ENCODE results near the gene KRTAP3-3. TPM values are rescaled to one million over a fixed set of nuclear protein-coding genes. Genes with fewer than 3 reads are reported as not detected.

KRTAP3-3 gene
- total and polyA plus RNA-seq, 2 of the 4 experiments (the other 2 are of a cell fraction) = not detected

DNA sequence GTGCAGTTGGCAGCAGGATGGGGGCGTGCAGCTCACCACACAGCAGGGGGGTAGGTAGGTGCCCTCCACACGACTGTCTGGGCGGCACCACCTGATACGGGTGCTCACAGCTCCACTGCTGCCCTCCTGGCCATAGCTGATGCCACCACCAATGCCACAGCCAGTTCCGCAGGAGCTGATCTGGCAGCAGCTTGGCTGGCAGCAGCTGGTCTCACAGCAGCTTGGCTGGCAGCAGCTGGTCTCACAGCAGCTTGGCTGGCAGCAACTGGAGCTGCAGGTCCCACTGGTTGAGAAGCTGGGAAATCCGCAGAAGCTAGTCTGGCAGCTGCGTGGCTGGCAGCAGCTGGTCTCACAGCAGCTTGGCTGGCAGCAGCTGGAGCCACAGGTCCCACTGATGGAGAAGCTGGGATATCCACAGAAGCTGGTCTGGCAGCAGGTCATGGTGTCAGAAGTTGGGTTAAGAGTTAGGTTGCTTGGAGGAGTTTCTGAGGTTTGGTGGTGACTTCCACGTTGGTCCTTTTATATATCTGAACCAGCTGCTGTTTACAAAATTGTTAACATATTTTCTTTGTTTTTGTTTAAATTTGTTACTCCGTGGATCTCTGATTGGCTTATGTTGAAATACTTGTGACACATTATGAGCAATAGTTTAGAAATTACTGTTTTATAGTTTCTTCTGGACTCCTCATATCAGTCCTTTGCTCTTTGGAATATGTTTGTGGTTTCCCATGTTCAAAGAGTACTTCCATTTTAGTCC lies 32.9 kb upstream of the KRTAP3-3 start, which contains the start of gene KRTAP1-5:
KRTAP1-5 (minus strand) TSS at position 494 of the 757 bp plus-strand sequence; CDS start at position 441, 53 bp downstream.
- peak within 1 kb of the TSS; percentile 60 for H2BK120ac ChIP-seq (ENCODE audit: low read depth, low read length)
- DNase-seq (peak; percentile 91), ATAC-seq (ENCODE audit: low read depth) (peak; percentile 93)
- peak within 1 kb of the TSS in 1 of 2 experiments; percentile 74; a peak in 2 of 4 replicates for H4K8ac ChIP-seq (ENCODE audit: low read depth in 2 of 2, low read length in 2 of 2)
- intact Hi-C loops (cut with micrococcal nuclease) (no loop called here), dilution Hi-C loops (cut with HindIII; ENCODE audit: low sequenced_read_pairs, unreplicated experiment) (no loop called here), in situ Hi-C loops (cut with MboI; ENCODE audit: low sequenced_read_pairs) (no loop called here)
- peak within 1 kb of the TSS; percentile 40 for H2AFZ ChIP-seq (replicated peaks; ENCODE audit: low read length, poor library complexity)
- H3K4ac ChIP-seq (ENCODE audit: low read depth, low read length) = peak within 1 kb of the TSS; percentile 75
- peaks cover 7% of the 10 kb centered on the region for H3K9me1 ChIP-seq (ENCODE audit: insufficient read depth, low read length)
- peak within 1 kb of the TSS; percentile 89 for H4K91ac ChIP-seq (ENCODE audit: insufficient read depth, low read depth, low read length)
- no peaks in the 10 kb centered on the region for H3K79me1 ChIP-seq (ENCODE audit: low read depth in 1 of 2, low read length in 2 of 2)
- no peaks in the 10 kb centered on the region for H3K9me3 ChIP-seq (ENCODE audit: control insufficient read depth, insufficient read depth, low read length)
- 100% methylated on average over 2 of the region's 9 CpGs; no CpG with 5 or more reads in 1 of the 2 experiments for WGBS, 2 experiments (ENCODE audit: extremely low coverage in 2 of 2, insufficient read length in 1 of 2)
- no peaks in the 10 kb centered on the region for H3K27me3 ChIP-seq (ENCODE audit: control insufficient read depth, insufficient read depth, low read length)
- TSS peak; percentile 94 for BruUV-seq (replicated peaks)
- H3K4me3 ChIP-seq (ENCODE audit: insufficient read depth, low read depth, low read length) = no peak within 1 kb of the TSS
- POLR2A ChIA-PET (ENCODE audit: unreplicated experiment) = interaction anchor here (0.6 to 1.2 kb wide), 3 partner anchors 12 to 1074 kb away, joined by 3 to 8 read pairs (median 3); no protein-coding TSS in a partner anchor
- peak within 1 kb of the TSS; percentile 91 for H3K18ac ChIP-seq (ENCODE audit: low read depth, low read length)
- H2AK9ac ChIP-seq (replicated peaks; ENCODE audit: low read depth, low read length, poor library complexity) = peak within 1 kb of the TSS; percentile 33
- H3K14ac ChIP-seq (replicated peaks; ENCODE audit: low read depth, low read length) = peak within 1 kb of the TSS; percentile 73
- peaks cover 13% of the 10 kb centered on the region for H3K4me1 ChIP-seq (ENCODE audit: control insufficient read depth, insufficient read depth, low read length)
- peak within 1 kb of the TSS; percentile 29 for H3K4me2 ChIP-seq (ENCODE audit: low read depth, low read length)
- H2BK20ac ChIP-seq (ENCODE audit: low read depth, low read length) = peak within 1 kb of the TSS; percentile 57; the same call in 1 of the 2 replicates
- no peak within 1 kb of the TSS for H3K23ac ChIP-seq (ENCODE audit: low read depth, low read length)
- no peaks in the 10 kb centered on the region for H4K20me1 ChIP-seq (ENCODE audit: insufficient read depth, low read length)
- H3K27ac ChIP-seq (ENCODE audit: insufficient read depth, low read length) = peak within 1 kb of the TSS; percentile 47
- peak within 1 kb of the TSS; percentile 93; the same call in 2 of the 3 replicates for H2BK15ac ChIP-seq (ENCODE audit: low read depth, low read length)
- CTCF ChIA-PET = no interaction called here
- H3K56ac ChIP-seq (ENCODE audit: extremely low read depth, insufficient read depth, low read length) = no peak within 1 kb of the TSS
- H2BK5ac ChIP-seq (ENCODE audit: low read depth, low read length, poor library complexity, severe bottlenecking) = peak within 1 kb of the TSS; percentile 90
- H2AK5ac ChIP-seq (ENCODE audit: low read depth, low read length) = peak within 1 kb of the TSS; percentile 88
- no peaks in the 10 kb centered on the region for H3K36me3 ChIP-seq (ENCODE audit: control insufficient read depth, insufficient read depth, low read length)
- H4K5ac ChIP-seq (ENCODE audit: low read depth, low read length) = peak within 1 kb of the TSS; percentile 56; the same call in 1 of the 2 replicates
- no peak within 1 kb of the TSS for H3K9ac ChIP-seq (ENCODE audit: low read depth, low read length)
- TF ChIP-seq, protein P1, sequence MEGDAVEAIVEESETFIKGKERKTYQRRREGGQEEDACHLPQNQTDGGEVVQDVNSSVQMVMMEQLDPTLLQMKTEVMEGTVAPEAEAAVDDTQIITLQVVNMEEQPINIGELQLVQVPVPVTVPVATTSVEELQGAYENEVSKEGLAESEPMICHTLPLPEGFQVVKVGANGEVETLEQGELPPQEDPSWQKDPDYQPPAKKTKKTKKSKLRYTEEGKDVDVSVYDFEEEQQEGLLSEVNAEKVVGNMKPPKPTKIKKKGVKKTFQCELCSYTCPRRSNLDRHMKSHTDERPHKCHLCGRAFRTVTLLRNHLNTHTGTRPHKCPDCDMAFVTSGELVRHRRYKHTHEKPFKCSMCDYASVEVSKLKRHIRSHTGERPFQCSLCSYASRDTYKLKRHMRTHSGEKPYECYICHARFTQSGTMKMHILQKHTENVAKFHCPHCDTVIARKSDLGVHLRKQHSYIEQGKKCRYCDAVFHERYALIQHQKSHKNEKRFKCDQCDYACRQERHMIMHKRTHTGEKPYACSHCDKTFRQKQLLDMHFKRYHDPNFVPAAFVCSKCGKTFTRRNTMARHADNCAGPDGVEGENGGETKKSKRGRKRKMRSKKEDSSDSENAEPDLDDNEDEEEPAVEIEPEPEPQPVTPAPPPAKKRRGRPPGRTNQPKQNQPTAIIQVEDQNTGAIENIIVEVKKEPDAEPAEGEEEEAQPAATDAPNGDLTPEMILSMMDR (conservative IDR thresholded peaks at IDR 0.05; ENCODE audit: low read depth, low read length) = no peak
- TF ChIP-seq, protein P2, sequence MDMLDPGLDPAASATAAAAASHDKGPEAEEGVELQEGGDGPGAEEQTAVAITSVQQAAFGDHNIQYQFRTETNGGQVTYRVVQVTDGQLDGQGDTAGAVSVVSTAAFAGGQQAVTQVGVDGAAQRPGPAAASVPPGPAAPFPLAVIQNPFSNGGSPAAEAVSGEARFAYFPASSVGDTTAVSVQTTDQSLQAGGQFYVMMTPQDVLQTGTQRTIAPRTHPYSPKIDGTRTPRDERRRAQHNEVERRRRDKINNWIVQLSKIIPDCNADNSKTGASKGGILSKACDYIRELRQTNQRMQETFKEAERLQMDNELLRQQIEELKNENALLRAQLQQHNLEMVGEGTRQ (IDR thresholded peaks at IDR 0.05; ENCODE audit: low read depth, low read length) = no peak
- no peak for TF ChIP-seq RAD21 (IDR thresholded peaks at IDR 0.05; ENCODE audit: low read length)
- peak; percentile 4; the same call in 1 of the 2 replicates for TF ChIP-seq BHLHE40 (IDR thresholded peaks at IDR 0.05; ENCODE audit: low read depth, low read length)
- TF ChIP-seq RCOR1 (IDR thresholded peaks at IDR 0.05; ENCODE audit: insufficient replicate concordance, low read length) = peak; percentile 28
- TF ChIP-seq SMC3 (IDR thresholded peaks at IDR 0.05; ENCODE audit: low read depth, low read length) = no peak
- no peak for TF ChIP-seq MAFK (IDR thresholded peaks at IDR 0.05; ENCODE audit: low read depth, low read length)
- no peak for TF ChIP-seq MAZ (IDR thresholded peaks at IDR 0.05; ENCODE audit: borderline replicate concordance, low read depth, low read length)
- TF ChIP-seq MXI1 (IDR thresholded peaks at IDR 0.05; ENCODE audit: borderline replicate concordance, low read depth, low read length) = no peak
- no peak for TF ChIP-seq RFX5 (IDR thresholded peaks at IDR 0.05; ENCODE audit: low read depth, low read length)
- no peak for TF ChIP-seq CHD1 (IDR thresholded peaks at IDR 0.05; ENCODE audit: low read depth, low read length)
- TF ChIP-seq, protein P3, sequence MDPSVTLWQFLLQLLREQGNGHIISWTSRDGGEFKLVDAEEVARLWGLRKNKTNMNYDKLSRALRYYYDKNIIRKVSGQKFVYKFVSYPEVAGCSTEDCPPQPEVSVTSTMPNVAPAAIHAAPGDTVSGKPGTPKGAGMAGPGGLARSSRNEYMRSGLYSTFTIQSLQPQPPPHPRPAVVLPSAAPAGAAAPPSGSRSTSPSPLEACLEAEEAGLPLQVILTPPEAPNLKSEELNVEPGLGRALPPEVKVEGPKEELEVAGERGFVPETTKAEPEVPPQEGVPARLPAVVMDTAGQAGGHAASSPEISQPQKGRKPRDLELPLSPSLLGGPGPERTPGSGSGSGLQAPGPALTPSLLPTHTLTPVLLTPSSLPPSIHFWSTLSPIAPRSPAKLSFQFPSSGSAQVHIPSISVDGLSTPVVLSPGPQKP (IDR thresholded peaks at IDR 0.05; ENCODE audit: borderline replicate concordance, low read depth, low read length) = no peak
- TF ChIP-seq CEBPB (IDR thresholded peaks at IDR 0.05; ENCODE audit: low read depth, low read length) = peak; percentile 93
- TF ChIP-seq POLR2A (IDR thresholded peaks at IDR 0.05; ENCODE audit: low read depth, low read length) = no peak
